Measurements from ENCODE around the gene GAB1.
A peak's percentile ranks its signal among the peaks of the same experiment; 100 is the strongest.
"Not testable (repeated sequence)": the region's sequence is repeated elsewhere in the genome, so short reads cannot be mapped to it uniquely, and the experiment has no call there.

GAB1 gene

DNA sequence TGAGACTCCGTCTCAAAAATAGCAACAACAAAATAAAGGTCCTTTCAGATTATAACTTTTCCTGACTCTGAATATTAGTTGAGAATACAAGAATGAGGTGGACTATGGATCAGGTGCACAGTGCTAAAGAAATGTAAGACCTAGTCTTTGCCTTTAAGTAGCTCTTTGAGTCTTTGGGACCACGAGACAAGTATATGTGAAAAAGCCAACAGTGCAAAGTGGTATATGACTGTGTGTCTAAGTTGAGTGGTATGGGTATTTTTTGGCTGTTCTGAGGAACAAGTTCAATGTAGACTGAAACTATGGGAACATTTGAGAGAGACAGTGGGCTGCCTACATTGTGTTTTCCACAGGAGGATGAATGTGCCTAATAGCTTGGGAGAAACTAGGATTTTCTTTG, 2.8 kb downstream of the GAB1 start:
- DNase-seq, result no peak

DNA sequence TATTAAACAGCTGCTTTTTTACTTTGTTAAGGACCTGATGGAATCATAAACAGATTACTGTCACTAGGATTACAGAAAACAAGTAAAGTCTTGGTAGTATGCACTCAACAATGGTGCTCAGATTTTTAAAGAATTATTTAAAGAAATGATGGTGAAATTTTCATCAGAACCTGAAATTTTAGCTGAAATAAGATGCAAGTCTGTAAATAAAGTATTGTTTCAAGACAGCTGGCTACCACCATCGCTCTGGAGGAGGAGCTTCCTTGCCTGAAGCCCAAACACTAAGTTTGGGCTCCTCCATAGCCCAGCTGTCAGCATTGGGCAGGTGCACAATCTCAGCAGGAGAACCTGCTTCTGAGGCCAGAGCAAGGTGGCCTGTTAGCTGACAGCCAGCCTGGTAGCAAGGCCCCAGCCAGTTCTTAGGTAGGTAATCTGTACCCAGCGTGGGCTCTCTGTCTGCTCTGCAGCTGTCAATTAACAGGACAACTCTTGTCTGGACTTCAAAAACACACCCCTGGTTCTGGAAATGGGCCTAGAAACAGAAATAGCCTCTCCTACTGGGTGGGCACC, 4.6 kb downstream of the GAB1 start:
- DNase-seq, result peak; percentile 86

DNA sequence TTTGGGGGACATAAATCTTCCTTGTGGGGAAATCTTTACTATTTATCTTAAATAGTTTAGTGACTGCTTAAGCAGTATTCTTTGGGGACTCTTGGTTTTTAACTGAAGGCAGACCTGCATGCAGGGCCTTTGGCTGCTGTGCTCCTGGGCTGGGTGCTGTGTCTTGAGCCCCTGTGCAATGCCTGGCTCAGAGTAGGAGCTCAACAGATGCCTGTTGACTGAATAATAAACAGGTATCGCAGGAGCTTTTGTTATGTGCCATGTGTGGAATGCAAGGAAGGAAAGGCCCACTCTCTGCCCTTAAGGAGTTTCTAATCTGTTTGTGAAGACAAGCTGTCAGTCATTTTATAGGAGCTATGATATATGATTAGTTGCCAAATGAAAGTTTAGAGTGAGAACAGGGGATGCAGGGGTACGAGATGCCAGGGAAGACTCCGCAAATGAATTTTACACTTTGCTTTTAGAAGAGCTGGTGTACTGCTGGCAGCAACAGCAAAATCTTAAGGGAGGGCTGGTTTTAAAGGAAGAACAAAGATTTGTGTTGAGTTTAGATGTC, 6.7 kb downstream of the GAB1 start:
- DNase-seq, result no peak

DNA sequence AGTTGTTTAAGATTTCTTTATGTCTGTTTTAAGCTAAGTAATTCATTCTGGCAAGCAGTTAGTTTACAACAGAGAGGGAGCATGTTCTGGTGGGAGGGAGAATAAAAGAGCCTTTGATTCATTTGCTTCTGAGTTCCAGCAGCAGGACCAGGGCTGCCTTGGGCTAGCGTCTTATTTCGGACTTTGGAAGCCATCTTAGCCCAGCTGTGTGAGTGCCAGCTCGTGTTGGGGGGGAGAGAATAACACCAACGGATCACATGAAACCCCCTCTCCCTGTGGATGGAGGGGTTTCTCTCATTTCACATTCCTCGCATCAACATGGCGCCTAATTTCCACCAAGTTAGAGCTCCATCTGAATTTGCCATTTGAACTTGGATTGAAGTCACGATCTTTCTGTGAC, 7.4 kb downstream of the GAB1 start:
- DNase-seq, result no peak

DNA sequence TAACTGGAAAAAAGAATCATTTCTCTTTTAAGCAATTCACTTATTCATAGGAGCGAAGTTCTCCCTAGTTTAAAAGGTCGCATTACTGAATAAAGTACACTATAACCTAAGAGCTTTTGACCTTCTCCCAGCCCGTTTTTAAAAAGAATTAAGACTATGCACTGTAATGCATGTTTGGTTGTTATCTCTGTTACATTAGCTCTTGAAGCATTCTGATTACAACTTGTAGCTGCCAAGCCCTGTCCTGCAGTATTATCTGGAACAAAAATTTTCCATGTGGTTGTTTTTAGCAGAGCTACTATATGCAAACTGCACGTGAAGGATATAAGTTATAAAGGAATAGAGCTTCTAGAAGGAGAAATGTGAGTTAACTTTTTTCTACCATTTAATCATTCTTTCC, 8.1 kb downstream of the GAB1 start:
- DNase-seq, result no peak

DNA sequence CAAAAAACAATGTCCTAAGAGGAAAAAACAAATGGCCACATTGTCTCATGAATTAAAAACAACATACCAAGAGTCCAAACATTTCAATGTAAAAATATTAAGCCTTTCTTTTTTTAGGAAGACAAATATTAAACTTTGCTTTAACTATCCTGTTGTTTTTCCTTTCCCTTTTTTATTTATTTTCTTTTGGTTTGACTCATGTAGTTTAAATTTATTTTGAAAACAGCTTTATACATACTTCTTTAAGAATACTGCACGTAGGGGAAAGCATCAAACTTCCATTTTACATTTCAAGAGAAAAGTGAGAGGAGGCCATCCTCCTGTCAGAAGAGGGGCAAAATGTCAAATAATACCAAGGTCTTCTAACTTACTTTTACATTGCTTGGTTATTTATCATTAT, 8.7 kb downstream of the GAB1 start:
- no peak for DNase-seq

DNA sequence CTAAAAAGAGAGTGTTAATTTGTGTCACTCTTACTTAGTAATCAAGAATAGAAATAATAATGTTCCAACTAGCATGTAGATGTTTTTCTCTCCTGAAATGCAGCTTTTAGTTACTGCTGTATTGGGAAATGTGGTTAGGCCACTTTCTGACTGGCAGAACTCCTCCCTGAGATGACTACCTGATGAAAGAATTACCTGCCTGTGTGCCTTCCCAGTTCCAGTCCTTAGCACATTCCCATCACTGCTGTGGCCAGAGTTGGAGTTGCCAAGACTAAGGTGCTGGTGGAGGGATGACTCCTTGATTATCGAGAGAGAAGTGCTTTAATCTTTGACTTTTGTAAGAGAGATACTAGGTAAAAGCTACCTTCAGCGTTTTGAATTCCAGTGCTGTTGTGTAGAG, 9.5 kb downstream of the GAB1 start:
- peak; percentile 19 for DNase-seq

DNA sequence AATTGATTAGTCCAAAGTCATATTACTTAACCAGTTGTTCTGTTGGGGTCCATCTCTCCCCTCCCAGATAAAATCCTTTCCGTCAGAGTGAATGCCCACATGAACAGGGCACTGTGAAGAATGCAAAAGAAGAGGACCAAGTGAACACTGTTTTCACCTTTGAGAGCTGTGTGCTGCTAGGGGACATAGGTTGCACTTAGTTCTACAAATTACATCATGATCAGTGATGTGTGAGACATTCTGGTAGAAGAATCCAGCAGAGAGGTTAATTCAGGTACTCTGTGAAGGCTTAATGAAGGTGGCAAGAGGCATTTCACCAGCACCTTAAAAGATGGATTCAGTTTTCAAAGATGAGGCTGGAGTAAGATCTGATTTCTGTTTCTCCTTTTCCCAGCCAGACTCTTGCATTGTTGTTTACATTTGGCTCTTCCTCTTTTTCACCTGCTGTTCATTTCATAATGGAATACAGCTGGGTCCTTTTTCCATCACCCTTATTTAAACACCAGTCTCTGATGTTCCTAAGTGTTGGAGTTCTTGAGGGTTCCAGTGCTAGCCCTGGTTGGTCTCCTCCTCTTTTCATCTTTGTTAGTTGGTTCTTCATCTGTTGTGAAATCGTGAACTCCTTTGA, 10.9 kb downstream of the GAB1 start:
- peak; percentile 78 for DNase-seq

DNA sequence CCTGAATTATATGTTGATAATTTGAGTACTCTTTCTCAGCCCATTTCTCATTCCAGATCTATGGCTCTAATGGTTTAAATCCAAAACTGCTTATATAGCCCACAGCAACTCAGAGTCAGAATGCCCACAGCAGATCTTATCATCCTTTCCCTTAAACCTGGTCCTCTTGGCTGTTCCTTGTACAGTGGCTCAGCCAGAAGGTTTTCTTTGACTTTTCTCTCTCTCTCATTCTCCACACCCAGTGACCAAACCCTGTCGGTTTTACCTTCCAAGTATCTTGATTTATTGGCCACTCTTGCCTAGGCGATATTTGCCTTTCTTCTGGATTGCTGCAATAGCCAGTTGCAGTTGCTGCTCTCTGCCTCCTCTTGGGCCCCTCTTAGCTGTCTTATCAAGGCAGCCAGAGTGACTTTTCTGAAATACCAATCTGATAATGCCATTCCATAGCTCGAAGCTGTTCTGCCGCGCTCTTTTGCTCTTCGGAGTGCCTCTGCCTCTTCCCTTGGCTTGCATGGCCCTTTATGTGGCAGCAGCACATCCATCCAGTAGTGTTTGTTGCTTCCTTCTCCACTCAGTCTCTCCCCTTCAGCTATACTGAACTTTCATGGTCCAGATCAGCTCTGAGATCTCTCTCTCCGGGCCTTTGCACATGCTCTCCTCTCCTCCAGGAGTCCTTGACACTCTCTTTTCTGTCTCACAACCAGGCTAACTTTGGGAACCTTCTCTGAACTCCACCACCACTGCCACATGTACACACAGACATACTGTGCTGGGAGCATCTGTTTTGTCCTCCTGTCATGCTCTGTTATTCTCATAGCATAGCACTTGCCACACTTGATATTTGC, 11.8 kb downstream of the GAB1 start:
- DNase-seq, result no peak

DNA sequence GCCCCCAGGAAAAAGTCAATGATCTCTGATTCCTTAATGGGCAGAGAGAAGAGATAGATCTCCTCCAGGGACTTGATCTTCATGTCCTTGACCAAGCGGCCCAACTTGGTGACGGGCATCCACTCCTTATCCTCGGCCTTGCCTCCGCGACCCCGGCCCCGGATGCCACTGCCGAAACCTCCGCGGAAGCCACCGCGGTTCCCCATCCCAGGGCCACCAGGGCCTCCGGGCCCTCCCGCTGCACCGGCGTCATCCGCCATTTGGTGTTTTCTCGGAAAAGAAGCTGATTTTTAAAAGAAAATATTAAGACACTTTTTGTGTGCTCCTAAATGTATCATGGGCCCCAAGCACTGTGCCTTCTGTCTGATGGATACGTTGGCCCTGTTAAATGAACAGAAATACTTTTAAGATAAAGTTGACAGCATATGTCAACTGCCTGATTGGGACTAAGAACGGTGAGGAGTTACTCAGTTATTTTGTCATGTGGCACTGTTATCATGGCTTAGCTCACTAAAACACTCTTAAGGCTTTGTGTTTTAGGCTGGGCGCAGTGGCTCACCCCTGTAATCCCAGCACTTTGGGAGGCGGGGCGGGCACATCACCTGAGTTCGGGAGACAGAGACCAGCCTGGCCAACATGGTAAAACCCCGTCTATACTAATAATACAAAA, 13.3 kb downstream of the GAB1 start:
- DNase-seq, result not testable (repeated sequence)

DNA sequence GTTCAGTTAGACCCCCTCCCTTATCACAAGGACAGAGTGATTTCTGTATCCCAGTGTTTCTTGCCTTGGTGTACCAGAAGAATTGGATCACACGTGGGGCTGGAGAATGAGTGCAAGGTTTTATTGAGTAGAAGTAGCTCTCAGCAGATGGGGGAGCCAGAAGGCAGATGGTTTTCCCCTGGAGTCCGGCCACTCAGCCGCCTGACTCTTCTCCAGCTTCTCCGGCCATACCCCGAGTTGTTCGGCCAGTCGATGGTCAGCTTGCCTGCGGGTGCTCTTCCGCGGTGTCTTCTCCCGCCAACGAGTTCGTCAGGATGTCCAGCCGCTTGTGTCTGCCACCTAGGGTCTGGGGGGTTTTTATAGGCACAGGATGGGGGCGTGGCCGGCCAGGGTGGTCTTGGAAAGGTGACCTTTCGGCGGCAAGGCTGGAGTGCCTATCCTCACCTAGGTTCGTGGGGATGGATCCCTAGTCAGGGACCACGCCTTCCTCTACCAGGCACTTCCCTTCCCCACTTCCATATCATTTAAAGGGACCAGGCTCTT, 14.5 kb downstream of the GAB1 start:
- no peak for DNase-seq

DNA sequence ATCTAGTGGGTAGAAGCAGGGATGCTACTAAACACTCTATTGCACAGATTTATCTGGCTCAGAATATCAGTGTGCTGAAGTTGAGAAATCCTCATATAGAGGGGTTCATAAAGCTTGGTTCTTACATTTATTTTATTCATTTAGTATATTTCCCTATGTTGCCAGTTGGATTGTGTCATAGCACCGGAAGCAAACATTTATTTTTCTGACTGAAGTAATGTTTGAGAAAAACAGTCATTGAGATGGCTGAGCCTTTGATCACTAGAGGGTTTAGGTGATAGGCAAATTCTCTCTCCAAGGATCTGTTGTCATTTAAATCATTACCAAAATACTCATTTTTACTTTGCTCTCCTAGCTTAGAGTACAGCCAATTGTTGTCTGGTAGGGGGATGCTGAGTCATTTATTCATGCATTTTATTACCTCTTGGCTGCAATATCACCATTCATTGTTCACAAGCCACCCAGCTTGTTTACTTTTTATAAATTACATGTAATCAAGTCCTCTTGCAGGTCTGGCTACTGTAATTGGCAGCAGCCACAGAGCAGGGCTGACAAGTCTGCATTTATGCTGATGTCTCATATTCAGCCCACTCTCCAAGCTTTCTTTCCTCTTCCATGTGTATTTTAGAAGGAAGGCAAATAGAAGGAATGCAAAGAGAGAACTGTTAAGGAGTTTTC, 15.2 kb downstream of the GAB1 start:
- DNase-seq, result peak; percentile 94

DNA sequence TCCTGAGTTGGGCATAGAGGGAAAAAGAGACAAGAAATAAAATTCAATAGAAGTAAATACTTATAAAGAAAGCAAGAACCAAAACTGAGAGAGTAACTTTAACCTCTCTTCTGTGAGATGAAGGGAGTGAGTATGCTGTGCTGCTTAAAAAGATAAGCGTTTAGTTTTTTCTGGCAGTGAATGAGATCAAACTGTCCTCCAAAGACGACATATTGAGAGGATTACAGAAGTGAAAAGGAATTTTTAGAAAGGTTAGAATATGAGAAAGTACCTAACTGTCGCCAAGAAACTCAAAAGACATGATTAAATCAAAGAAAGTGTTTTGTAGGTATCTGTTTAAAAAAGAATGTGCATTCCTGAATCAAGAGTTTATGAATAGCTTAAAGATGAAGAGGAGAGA, 16.0 kb downstream of the GAB1 start:
- no peak for DNase-seq

DNA sequence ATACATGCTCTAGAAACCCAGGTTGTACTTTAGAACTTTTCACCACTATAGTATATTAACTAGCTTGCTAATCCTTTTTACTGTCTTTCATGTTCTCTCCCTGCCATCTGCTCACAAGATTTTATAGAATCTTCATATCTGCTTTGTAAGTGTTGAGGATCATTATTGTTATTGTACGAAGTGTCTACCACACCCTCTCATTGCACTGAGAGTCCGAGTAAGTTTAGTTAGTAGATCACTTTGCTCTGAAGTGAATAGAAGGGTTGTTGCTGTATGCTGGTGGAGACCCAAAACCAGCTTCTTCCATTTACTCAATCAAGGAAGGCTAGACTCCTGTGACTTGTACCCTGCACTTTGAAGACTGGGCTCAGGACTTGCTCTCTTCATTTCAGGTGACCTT, 17.1 kb downstream of the GAB1 start:
- peak; percentile 19 for DNase-seq

DNA sequence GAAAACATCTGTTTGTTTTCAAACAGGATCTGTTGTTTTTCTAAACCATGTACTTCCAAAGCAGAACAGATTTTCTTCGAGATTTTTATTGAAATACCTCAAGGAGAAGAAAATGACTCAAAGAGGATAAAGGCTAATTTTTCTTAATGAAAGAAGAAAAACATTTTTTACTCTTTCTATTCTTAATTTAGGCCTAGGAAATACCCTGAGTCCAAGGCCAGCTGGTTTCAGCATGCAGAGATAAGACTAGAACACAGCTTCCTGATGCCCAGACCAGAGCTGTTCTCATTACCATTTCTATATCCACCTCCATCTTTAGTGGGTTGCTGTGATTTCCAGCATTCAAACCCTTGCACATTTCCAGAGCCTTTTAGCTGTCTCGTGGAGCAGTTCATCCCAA, 18.3 kb downstream of the GAB1 start:
- DNase-seq, result peak; percentile 45

DNA sequence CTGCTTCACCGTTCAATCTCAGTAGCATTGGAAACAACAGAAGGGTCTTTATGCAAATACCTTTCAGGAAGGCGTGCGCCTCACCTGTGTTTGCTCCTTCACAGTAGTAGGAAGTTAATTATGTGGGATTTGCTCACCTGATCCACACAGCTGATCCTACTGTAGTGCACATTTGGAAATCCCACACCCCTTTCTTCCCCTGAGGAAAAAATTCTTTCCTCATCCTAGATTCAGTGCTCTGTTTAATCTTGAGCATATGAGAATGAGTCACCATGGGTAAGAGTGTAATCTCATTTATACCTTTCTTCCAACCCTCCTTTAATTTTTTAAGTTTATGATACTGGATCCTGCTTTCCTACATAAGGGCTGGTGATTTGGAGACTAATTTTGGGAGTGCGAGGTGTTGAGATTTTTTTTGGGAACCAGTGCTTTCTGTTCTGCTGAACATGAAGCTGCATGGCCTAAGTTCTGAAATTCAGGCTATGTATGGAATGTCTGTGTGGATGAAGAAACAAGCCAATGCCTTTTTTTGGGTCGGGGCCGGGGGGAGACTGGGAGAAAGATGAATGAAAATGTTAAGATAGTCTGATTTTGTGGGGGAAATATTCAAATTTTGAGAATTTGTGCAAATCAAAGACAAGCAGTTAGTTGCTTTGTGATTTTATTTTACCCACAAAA, 19.0 kb downstream of the GAB1 start:
- DNase-seq, result peak; percentile 85

DNA sequence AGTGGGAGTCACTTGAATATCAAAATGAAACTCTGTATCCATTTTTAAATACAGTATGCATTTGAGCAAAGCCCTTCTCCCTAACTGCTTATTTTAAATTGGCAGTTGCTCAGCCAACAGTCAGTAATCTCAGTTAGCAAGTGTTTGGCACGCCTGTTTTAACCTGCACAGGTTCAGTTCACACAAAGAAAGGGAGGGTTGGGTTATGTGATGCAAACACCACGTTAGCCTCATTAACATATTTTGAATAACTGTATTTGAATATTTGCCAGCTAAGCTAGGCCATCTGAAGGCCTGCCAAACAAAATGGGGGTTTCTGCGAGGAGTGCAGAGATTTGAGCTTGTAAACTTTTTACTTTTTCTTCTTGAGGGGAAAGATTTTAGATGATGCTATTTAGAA, 19.8 kb downstream of the GAB1 start:
- DNase-seq, result peak; percentile 89

DNA sequence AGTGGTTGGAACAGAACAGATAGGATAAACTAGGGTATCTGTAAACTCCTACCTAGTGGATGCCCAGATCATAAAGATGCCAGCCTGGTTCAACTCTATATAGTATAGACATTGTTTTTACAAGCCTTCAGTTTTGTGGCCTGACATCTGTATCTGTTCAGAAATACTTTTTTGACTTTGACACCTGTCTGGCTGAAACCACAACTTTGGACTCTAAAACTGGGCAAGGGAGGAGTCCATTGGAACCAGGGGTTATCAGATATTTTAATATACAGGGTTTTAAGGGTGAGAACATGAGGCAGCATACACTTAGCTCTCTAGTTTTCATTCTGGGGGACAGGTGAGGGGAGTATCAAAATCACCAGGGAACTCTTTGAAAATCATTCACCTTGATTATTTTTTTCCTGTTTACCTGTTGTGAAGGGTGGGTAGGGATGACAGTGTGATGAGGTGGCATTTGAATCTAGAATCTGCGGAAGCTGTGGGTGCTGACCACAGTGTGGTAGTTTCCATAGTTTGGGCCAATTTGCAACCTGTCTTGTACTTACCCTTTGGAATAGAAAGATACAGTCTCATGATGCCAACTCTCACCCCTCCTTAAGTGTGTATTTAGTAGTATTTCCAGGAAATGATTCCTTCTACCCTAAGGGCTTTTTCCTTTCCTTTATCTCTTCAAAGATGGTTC, 20.6 kb downstream of the GAB1 start:
- no peak for DNase-seq

DNA sequence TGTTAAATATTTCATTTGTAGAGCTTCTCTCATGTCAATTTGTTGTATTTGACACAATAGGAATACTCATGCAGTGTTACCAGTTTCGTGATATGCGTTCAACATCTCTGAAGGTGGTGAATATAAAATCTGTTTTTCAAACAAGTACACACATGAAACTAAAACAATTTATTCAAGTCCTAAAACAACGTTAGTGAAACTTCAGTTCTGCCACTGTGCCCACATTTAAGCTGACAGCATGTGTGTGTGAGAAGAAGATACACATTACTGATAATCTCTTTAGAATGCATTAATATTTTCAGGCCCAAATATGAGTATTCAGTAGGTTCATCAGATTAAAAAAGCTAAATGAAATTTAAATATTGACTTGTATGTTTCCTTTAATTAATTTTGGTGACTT, 21.7 kb downstream of the GAB1 start:
- no peak for DNase-seq

DNA sequence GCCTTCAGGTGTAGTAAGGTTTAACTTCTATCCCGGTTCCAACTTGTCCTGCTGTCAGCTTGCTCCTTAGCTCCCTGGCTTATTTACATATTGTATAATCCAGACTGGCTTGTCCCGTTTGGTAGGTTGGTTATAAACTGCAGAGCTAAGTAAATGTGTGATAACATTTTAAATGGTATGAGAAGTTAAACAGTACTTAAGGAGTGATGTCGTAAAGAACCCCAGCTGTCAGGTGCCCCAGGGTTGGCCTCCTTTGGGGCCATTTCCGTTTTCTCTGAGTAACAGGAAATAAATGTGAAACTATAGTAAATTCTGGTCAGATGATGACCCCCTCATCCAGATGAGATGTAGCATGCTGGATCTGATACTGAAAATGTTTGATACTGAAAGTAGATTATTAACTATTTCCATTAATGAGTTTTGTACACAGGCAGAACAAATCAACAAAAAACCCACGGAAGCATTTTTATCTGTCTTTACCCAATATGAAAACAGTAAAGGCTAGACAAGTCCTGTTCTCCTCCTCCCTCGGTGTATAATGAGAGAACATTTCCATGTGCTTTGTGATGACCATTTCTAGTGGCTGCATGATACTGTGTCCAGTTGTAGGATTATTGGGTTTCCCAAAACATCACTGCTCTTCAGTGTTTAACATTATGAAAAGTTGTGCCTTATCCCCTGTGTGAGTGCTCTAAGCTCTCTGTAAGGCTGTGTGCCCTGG, 22.4 kb downstream of the GAB1 start:
- peak; percentile 64 for DNase-seq

Data from NCI-H69 (cell line).